Measurements from ENCODE around the gene SGPP2.

SGPP2 gene

DNA sequence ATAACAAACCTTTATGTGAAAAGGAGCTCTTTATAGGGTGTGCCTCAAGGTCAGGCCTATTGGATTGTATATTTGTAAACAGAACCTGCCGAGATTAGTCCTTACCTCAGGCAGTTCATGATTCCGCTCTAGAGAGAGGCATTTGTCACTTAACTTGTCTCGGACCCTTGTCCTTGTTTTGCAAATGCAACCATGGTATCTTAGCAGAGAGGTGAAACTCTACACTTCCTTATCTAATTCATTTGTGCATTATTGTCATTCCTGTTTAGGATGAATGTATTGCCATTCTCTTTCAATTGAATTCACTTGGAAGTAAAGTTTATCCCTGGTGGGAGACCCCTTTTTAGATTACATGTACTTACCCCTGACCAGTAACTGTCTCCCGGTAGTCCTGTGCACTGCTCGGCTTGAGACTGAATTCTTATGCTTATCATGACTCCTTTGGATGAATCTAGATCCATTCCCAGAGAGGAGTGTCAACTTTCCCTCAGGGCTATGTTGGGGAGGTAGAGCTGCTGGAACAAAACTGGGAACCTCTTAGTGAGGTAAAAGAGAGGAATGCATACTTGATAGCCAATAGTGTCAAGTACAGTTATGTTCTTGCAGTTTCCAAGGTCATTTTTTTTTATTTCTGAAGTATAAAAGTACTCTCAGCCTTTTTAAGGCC, 46.6 kb downstream of the SGPP2 start:
- no peak for DNase-seq (ENCODE audit: low read depth in 3 of 3)

GRCh38 chr2:222477962-222478608, 53.7 kb downstream of the SGPP2 start:
- DNase-seq (ENCODE audit: low read depth in 3 of 3): no peak

DNA sequence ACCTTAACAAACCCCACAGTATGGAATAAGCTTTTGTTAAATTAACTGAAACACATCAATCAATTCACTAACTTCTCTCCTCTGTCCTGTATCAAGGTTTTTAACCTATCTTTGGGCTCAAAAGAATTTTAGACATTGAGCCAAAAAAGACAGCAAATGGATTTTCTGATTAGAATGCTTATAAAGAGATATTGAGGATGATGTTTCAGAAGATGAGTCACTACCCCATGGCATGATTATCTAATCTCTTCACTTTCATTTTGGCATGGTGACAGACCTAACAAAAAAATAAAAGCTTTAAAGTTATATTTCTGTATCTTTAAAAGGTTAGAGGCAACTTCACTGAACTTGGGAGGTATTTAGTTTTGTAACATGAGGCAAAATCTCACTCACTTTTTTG, 55.5 kb downstream of the SGPP2 start:
- no peak for DNase-seq (ENCODE audit: low read depth in 3 of 3)

DNA sequence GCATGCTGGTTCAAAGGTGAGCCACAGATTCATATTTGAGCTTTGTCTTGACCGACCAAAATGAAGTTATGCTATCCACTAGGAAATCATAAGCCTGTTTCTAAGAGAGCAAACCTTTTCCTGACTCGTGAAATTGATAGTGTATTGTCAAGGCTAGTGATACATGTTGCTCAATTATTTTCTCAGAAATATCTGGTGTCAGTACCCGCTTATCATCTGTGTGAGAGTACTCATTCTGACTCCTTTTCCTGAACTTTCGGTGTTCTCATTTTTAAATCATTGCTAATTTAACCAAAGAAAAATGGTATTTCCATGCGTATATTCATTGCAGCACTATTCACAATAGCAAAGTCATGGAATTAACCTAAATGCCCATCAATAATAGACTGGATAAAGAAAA, 56.2 kb downstream of the SGPP2 start:
- DNase-seq (ENCODE audit: low read depth in 3 of 3): no peak

- no peak for DNase-seq (ENCODE audit: low read depth in 3 of 3)
These were observed 57.6 kb downstream of the SGPP2 start for GRCh38 chr2:222481941-222482340.

GRCh38 chr2:222483513-222484039, 59.2 kb downstream of the SGPP2 start:
- DNase-seq (ENCODE audit: low read depth in 3 of 3): no peak

- DNase-seq (ENCODE audit: low read depth in 3 of 3): no peak
These were observed 61.2 kb downstream of the SGPP2 start for GRCh38 chr2:222485367-222486211.

DNA sequence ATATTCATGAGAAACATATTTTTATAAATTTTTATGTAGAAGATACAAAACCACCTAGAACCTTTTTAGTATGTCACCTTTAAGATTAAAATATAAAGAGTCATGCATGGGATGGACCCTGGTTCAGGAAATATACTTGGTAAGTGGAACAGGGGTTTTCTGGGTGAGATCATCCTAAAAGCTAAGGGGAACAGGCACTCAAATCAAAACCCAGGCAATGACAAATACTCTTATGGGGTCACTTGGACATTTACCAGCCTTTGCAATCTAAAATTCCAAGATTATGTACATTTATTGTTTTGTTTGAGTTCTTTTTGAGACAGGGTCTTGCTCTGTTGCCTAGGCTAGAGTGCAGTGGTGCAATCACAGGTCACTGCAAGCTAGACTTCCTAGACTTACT, 65.8 kb downstream of the SGPP2 start:
- no peak for DNase-seq (ENCODE audit: low read depth in 3 of 3)

DNA sequence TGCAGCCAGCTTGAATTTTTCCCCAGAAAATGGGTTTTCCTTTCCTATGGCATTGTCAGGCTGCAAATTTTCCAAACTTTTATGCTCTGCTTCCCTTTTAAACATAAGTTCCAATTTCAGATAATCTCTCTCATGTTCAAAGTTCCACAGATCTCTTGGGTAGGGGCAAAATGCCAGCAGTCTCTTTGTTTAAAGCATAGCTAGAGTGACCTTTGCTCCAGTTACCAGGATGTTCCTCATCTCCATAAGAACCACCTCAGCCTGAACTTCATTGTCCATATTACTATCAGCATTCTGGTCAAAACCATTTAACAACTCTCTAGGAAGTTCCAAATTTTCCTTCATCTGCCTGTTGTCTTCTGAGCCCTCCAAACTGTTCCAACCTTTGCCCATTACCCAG, 68.3 kb downstream of the SGPP2 start:
- DNase-seq (ENCODE audit: low read depth in 3 of 3): no peak

DNA sequence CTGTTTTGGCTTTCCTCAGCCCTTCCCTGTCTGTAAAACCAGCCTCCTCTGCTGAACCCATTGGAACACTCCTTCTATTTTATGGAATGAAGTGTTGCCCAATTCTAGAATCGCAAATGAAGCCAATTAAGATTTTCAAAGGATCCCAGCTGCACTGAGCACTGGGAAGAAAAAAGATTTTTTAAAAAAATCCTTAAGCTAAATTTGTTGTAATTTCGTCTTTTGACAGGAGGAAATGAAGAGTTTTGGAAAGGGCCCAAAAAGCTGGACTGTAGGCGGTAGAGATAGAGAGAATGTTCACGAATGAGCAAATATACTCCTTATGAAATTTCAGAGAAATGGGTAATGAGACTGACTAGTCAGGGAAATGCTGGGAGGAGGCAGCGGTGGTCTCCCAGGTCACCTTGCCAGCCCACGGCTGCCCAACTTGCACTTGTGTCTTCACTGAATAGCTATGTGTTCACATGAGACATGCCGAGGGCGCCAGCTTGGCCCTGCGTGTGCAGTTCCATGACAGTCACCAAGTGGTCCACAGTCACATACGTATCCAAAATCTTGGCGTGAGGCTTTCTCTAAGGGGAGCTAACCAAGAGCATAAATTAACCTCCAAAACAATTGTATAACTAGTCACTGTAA, 69.9 kb downstream of the SGPP2 start:
- DNase-seq (ENCODE audit: low read depth in 3 of 3): no peak

DNA sequence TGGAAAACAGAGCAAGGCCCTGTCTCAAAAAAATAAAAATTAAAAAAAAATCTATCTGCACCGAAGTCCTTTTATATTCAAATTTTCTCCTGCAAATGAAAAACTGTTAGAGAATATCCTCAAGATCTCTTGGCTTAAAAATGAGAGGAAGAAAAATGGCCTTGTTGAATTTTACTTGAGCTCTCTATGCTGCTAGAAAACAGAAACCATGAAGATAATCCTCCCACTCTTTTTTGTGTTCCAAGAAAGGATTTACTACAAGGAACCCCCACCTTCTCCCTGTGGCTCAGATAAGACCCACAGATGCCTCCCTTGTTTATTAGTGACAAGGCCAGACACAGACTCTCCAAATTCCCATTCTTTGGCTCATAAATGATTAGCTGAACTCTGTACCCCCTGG, 71.0 kb downstream of the SGPP2 start:
- no peak for DNase-seq (ENCODE audit: low read depth in 3 of 3)

DNA sequence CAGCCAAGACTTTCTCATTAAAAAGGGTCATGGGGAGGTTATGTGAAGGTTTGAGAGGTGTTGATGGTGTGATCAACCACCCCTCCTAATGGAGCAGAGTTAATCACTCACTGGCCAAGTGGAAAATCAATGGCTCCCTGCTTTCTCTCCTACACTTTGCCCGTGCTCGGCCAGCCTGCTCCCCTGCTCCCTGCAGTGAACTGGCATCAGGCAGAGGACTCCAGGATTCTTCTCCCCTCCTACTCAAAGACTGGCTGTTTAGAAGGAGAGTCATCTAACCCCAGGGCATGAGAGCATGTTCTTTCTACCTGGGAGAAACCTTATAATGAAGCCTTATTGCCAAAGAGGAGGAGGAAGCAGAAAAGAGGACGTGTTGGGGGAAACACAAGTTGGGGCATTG, 74.9 kb downstream of the SGPP2 start:
- DNase-seq (ENCODE audit: low read depth in 3 of 3): no peak

DNA sequence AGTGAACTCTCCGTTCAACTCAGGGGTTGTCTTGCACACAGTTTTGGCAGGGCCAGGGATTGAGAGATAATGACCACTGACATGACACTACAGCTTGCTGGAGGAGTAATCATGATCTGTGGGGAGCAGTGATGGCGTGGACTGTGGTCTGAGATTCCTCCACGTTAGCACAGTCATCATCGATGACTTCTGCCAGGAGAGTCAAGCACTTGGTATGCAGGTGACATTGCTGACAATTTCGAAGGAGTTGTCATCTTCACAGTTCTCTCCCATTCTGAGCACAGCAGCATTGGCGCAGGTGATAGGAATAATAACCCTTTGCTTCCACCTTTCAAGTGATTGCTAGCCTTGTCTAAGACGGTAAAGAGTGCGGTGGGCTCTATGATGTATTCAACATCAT, 79.8 kb downstream of the SGPP2 start:
- DNase-seq (ENCODE audit: low read depth in 3 of 3): no peak

DNA sequence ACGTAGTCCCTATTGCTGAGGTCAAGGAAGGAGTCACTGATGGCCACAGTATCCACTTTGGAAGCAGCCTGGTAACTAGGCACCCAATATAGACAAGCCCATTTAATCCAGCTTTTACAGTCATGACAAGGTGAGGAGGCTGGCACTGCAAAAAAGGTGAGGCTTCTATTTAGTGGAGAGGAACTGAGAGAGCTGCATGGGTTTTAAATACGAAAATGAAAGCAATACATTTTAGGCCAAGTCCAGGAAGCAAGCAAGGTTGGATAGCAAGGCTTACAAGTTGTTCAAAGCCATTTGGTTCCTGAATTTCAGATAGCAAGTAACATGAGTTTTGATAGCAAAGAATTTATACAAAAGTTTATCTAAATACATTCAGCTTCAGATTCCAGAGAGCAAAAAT, 80.4 kb downstream of the SGPP2 start:
- DNase-seq (ENCODE audit: low read depth in 3 of 3): no peak

GRCh38 chr2:222506230-222506935, 82.0 kb downstream of the SGPP2 start:
- no peak for DNase-seq (ENCODE audit: low read depth in 3 of 3)

- DNase-seq (ENCODE audit: low read depth in 3 of 3): no peak
These were observed 90.6 kb downstream of the SGPP2 start for GRCh38 chr2:222514901-222515300.

DNA sequence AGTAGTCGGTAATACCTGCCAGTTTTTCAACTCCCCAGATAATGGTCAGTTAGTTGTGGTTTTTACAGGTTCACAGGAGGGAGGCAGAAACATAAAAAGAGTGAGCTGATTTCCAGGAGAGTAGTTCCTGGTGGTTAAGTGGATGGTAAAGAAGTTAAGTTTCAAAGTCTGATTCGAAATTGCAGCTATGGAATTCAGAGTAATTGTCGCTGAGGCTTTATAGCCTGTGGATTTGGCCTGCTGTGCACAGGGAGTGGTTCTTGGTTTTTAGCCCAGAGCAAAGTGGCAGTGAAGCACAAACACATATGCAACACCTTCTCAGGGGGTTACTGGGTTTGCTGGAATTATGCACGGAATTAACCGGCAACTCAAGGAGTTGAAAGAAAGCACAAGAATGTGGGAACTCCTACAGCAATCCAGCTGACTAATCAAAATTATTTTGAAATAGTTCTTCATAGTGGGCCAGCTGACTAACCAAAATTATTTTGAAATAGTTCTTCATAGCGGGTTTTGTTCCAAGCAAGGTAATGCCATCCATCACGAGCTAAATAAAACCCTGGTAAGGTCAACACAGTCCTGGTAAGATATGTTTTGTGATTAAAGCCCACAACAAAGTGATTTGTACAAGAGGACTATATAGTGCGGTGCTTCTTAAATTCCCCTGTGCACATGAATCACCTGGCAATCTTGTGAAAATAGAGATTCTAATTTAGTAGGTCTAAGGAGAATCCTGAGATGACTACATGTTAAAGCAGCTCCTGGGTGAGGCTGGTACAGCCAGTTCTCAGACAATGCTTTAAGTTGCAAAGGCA, 94.4 kb downstream of the SGPP2 start:
- DNase-seq (ENCODE audit: low read depth in 3 of 3): no peak

- no peak for DNase-seq (ENCODE audit: low read depth in 3 of 3)
These were observed 96.8 kb downstream of the SGPP2 start for GRCh38 chr2:222521099-222521498.

DNA sequence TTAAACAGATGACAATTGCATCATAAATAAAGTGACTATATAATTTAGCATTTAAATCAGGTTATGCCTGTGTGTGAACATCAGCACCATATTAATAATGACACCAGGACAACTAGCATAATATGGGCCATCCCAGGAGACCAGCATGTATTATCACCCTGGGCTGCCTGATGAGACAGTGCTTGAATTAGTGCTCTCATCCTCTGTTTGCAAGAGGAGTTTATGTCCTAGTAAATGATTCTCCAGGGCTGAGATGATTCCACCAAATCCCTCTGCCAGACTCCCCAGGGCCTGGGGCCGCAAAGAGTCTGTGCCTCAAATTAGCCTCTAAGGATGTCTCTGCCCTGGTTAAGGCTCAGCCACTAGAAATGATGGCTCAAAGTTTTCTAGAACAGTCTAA, 97.7 kb downstream of the SGPP2 start:
- no peak for DNase-seq (ENCODE audit: low read depth in 3 of 3)

DNA sequence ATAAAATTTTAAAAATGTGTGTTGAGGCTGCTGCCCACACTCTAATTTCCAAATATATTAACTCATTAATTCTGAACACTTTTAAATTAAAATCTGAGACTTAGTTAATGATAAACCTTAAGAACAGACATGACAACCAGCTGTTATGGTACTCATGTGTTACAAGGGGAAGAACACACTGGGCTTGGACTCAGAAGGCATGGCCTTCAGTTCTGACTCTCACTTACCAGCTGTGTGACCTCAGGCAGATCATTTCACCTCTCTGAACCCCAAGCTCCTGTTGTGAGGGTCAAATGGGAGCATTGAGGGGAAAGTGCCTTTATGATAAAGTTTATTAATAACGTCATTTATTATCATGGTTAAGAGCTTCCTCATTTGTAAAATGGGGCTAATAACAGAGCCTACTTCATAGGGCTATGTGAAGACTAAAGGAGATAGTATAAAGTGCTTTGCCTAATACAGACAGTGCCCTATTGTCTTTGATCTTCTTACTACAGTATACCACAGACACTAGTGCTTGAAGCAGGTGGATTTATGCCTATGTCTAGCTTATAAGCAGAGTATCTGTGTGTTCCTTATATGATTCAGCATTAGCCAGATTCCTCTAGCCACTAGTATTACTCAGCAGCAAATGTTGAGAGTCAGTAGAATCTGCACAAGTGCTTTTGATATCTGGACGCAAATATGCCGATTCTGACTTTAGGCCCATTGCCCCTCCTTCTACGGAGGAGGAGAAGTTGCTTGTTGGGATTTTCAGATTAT, 99.6 kb downstream of the SGPP2 start:
- DNase-seq (ENCODE audit: low read depth in 3 of 3): no peak

Measured in stimulated activated CD4-positive, alpha-beta T cell treated with anti-CD3 and anti-CD28 coated beads, TNF-alpha, amount 100 ng/mL, for 48 hours (primary cell).